Astrocyte of the cerebellum (primary cell): ENCODE data around the gene SEMA5A.
"Not testable (repeated sequence)": the region's sequence is repeated elsewhere in the genome, so short reads cannot be mapped to it uniquely, and the experiment has no call there.

Experiments
- DNase-seq: peaks from one replicate; pipeline ENCODE4 v3.0.0-alpha.2; 2011; ENCODE audit warnings: low read depth
- H3K4me3 ChIP-seq: 2 replicates; pipeline ENCODE4 v1.5.1; 2011; ENCODE audit warnings: mild to moderate bottlenecking, low read depth, low read length, moderate library complexity
- CTCF ChIP-seq: IDR thresholded peaks from 2 replicates; pipeline ENCODE4 v1.5.1; 2012; ENCODE audit warnings: low read length, low read depth, moderate library complexity, mild to moderate bottlenecking; ENCODE audit errors: missing control alignments
- in situ Hi-C: cut with HindIII; loops from 2 replicates; pipeline ENCODE4 v1.10.0; 2017; ENCODE audit warnings: low sequenced_read_pairs

The SEMA5A gene

GRCh38 chr5:9415091-9415490 lies 130.8 kb downstream of the SEMA5A start:
- in situ Hi-C loops = no loop called here
- DNase-seq = no peak
- no peak for TF ChIP-seq CTCF
- no peak overlapping the region for H3K4me3 ChIP-seq

GRCh38 chr5:9411142-9411541 lies 134.7 kb downstream of the SEMA5A start:
- no peak overlapping the region for H3K4me3 ChIP-seq
- in situ Hi-C loops = no loop called here
- no peak for DNase-seq
- TF ChIP-seq CTCF = no peak

- TF ChIP-seq CTCF = no peak
- no peak overlapping the region for H3K4me3 ChIP-seq
- in situ Hi-C loops = no loop called here
Measured at GRCh38 chr5:9409413-9409960, 136.4 kb downstream of the SEMA5A start.

GRCh38 chr5:9408964-9409363 lies 136.9 kb downstream of the SEMA5A start:
- TF ChIP-seq CTCF = no peak
- no peak for DNase-seq
- in situ Hi-C loops = no loop called here
- H3K4me3 ChIP-seq = no peak overlapping the region

More at GRCh38 chr5:9409413-9409960, 136.4 kb downstream of the SEMA5A start:
- no peak for DNase-seq

- no peak for TF ChIP-seq CTCF
- in situ Hi-C loops = no loop called here
- H3K4me3 ChIP-seq = no peak overlapping the region
- no peak for DNase-seq
Measured at GRCh38 chr5:9405196-9405754, 140.6 kb downstream of the SEMA5A start.

- in situ Hi-C loops = no loop called here
- no peak for DNase-seq
Measured at GRCh38 chr5:9401786-9402472, 143.9 kb downstream of the SEMA5A start.

GRCh38 chr5:9399783-9400182 lies 146.1 kb downstream of the SEMA5A start:
- in situ Hi-C loops, DNase-seq, H3K4me3 ChIP-seq: not testable (repeated sequence)

More at GRCh38 chr5:9401786-9402472, 143.9 kb downstream of the SEMA5A start:
- no peak for TF ChIP-seq CTCF
- H3K4me3 ChIP-seq = no peak overlapping the region
